Dermis microvascular lymphatic vessel endothelial cell (primary cell): ENCODE results near the gene RIN3. TPM values are rescaled to one million over a fixed set of nuclear protein-coding genes. Genes with fewer than 3 reads are reported as not detected.

Experiments
- DNase-seq, 2 donors: peaks; one replicate each; pipeline versions ENCODE4 v3.0.0 to v3.0.0-alpha.2; 2010; ENCODE audit warnings: low read depth in 2 of 2
- total RNA-seq: library from RNA; depleted of rRNA; stranded (reverse); fragments of >200 nt; gene quantifications from 2 replicates; pipeline ENCODE4 v1.2.1, GENCODE V29; 2014

Gene RIN3
- total RNA-seq, 1 donor from 2014 or later = 4.1 TPM

DNA sequence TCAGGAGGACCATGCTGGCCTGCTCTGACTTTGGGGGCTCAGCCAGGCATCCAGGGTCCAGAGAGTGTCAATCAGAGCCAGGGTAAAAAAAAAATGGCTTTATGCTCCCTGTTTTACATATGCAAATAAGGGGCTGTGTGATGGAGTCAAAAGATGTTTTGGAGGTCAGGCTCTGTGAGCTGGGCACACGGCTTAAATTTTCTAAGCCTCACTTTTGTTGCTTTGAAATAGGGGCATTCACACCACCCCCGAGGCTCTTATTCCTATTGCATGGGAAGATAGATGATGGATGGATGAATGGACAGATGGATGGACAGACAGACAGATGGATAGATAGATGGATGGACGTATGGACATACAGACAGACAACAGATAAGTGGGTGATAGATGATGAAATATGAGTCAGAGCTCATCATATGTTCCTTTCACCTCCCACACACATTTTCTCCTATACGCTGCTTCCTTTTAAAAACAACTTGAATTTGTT lies 42.7 kb downstream of the RIN3 start:
- DNase-seq = no peak

- no peak for DNase-seq
Observed at GRCh38 chr14:92556863-92557543, 43.4 kb downstream of the RIN3 start.

DNA sequence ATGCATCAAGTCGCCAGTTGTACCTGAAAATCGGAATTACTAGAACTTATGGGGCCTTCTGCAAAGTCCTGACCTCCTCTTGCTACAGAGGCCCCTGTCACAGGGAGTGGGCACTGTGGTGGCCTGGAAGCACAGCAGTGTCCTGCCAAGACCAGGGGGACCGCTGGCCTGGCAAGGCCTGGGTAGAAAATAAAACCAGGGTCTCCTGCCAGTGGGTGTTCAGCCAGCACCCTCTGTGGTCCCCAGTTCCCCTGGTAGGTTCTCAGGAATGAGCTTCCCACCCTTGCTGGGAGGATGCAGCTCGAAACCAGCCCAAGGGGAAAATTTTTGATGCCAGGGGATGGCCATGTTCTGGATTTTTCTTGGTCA lies 43.9 kb downstream of the RIN3 start:
- DNase-seq = no peak

GRCh38 chr14:92558319-92558718 lies 44.7 kb downstream of the RIN3 start:
- DNase-seq = no peak

DNA sequence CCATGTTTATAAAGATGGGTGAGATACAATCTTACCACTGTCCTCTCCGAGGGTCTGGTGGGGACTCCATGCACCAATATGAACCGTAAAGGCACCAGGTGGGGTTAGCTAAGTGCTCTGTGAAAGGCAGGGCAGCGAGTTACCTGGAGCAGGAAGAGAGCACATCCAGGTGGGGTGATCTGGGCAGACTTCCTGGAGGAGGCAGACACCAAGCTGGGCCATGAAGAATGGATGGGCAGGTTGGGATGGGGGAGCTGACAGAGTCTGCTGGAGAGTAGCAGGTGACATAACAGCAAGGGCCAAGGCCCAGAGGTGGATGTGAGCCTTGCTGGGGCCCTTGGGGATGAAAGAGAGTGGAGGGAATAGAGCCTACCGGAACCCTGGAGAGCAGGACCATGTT lies 45.9 kb downstream of the RIN3 start:
- no peak for DNase-seq

- DNase-seq = no peak
Observed at GRCh38 chr14:92560106-92560865, 46.7 kb downstream of the RIN3 start.

DNA sequence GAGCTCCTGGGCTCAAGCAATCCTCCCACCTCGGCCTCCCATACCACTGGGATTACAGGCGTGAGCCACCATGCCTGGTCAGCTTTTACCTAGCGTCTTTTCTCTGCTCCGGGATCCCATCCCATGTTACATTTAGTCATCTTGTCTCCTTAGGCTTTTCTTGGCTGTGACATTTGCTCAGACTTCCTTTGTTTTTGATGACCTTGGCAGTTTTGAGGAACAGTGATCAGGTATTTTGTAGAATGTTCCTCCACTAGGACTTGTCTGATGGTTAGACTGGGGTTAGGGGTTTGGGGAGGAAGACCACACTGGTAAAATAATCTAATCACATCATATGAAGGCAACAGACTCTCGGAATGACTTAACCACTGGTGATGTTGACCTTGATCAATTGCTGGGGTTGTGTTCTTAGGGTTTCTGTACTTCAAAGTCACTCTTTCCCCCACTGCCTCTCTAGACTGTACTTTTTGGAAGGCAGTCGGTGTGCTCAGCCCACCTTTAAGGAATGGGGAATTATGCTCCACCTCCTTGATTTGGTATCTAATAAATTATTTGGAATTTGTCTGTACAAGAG lies 48.4 kb downstream of the RIN3 start:
- no peak for DNase-seq

- no peak for DNase-seq
Observed at GRCh38 chr14:92563359-92563758, 49.8 kb downstream of the RIN3 start.

DNA sequence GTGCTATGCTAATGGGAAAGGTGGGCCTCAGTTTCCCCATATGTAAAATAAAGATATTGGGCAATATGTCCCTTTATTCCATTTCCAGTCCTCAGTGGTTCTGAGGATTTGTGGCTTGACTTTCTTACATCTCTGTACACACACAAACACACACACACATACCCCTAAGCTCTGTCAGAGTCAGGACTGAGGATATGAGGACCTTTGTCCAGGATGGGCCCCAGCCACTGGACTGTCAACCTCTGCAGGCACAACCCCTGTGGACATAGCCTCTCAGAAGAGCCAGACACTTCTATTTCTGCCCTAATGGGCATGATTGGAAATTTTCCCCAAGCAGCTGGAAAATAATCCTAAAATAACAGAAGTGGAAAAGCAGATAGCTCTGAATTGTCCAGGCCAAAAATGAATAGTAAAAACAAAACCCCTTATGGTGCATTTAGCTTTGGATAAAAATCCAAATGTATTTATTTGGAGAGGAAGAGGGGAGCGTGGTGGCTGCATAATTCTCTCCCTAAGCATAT lies 50.2 kb downstream of the RIN3 start:
- DNase-seq = no peak

DNA sequence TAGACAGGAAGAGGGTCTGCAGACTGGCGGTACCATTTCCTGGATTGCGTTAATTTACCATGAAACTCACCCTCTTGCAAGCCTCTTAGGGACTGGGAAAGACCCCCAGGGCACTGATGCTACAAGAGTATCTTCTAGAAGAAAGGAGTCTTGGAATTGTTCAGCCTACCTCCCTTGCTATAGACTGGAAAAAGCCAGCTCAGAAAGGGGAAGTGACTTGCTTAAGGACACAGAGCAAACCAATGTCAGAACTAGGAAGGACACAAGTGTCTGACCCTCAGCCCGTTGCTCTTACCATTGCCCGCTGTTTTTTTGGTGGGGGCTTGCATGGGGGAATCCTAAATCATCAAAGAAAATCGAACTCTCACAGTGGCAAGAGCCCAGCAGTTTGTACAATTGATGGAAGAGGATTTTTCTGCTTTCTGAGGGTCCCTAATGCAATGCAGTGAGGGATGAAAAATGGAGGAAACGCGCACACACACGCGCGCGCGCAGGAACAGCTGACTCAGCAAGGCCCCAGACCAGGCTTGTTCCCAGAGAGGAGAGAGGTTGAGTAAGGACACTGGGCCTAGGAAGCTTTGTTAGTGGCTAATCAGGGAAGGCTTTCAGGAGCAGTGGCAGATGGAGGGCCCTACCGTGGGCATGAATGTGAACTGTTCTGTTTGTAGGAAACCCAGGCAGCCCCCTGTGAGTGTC lies 50.9 kb downstream of the RIN3 start:
- DNase-seq = no peak

DNA sequence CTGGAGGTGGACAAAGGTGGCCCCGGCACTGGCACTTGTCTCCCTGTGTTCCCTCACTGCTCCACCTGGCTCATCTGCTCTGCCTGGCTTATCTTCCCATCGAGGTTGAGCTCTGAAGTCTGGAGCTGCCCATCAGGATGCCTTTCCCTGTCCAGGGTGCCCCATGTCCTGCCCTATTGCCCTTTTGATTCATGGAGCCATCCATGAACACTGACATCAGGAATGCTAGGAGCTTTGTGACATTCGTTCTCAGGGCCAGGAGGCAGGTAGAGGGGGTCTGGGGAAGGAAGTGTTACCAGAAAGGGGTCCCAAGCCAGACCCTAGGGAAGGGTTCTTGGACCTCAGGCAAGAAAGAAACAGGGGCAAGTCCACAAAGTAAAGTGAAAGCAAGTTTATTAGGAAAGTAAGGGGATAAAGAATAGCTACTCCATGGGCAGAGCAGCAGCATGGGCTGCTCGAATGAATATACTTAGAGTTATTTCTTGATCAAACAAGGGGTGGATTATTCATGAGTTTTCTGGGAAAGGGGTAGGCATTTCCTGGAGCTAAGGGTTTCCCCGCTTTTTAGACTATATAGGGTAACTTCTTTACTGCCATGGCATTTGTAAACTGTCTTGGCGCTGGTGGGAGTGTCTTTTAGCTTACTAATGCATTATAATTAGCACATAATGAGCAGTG lies 51.6 kb downstream of the RIN3 start:
- DNase-seq = no peak

GRCh38 chr14:92565718-92566115 lies 52.1 kb downstream of the RIN3 start:
- no peak for DNase-seq

DNA sequence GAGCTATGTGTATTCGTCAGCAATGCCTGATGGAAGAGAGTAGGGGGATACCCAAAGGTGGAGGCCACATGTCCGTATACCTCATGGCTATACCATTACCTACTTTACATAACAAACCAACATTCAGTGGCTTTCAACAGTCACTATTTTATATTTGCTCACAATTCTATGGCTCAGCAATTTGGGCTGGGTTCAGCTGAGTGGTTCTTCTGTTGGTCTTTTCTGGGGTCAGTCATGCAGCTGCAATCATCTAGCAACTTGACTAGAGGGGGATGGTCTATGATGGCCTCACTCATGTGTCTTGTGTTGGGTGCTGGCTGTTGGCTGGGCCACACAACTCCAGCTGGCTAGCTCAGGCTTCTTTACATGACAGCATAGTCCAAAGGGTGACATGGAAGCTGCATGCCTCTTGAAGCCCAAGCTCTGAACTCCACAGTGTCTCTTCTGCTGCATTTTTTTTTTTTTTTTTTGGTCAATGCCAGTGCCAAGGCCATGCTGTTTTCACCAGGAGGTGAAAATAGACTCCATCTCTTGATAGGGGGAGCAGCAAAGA lies 53.7 kb downstream of the RIN3 start:
- DNase-seq = no peak

- DNase-seq = no peak
Observed at GRCh38 chr14:92568621-92569479, 55.3 kb downstream of the RIN3 start.

DNA sequence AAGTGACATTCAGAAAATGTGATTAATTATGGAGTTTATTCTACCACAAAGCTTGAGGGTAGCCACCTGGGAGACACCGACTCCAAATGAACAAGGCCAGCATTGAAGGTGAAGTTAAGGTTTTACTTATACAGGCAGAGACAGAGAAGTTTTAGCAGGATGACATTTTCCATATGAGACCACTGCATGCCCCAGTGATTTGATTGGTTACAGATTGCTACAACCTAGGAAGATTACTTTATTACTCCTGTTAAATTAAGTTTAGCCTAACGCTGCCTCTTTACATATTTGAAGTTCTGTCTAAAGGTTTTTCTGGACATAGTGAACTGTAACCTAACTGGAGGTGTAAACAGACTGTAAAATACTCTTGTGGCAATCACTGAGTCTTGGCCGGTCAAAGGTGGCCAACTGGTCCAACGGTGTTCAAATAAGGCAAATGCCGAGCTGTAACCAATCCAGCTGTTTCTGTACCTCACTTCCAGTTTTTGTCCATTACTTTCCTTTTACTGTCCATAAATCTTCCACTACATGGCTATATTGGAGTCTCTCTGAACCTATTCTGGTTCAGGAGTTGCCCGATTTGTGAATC lies 57.2 kb downstream of the RIN3 start:
- no peak for DNase-seq

DNA sequence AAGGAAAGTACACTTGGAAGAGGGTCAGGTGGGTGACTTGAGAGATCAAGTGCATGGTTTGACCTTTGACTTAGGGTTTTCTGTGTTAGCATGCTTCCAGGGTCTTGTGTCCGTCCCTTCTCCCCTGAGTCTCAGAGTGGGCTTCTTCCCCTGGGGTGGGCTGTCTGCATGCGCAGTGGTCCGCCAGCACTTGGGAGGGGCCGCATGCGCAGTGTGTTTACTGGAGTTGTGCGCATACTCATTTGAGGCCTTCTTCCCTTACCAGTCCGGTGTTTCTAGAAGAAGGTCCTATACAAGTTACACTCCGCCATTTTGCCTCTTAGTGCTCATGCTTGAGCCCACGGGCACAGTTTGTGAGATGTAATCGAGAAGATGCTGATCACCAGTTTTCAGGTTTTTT lies 58.5 kb downstream of the RIN3 start:
- DNase-seq = no peak

- DNase-seq = no peak
Observed at GRCh38 chr14:92573761-92574498, 60.3 kb downstream of the RIN3 start.

DNA sequence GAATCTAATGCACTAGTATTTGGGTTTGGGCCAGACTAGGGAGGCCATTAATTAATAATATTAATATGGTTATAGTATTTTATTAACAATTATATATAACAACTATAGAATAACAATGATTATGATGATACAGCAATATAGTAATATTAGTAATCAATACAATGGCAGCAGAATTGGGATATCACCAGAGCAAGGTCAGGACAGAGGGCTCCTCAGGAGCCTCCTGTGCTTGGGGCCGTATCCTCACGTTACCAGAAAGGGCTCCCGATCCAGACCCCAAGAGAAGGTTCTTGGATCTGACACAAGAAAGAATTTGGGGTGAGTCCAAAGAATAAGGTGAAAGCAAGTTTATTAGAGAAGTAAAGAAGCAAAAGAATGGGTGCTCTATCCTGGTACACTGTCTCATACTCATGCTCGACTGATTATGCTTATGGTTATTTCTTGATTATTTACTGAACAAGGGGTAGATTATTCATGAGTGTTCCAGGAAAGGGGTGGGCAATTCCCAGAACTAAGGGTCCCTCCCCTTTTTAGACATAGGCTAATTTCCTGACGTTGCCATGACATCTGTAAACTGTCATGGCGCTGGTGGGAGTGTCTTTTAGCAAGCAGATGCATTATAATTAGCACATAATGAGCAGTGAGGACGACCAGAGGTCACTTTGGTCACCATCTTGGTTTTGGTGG lies 61.6 kb downstream of the RIN3 start:
- DNase-seq = no peak
